ENCODE data around the gene AMDHD2.
"Not testable (repeated sequence)": the region's sequence is repeated elsewhere in the genome, so short reads cannot be mapped to it uniquely, and the experiment has no call there.

DNA sequence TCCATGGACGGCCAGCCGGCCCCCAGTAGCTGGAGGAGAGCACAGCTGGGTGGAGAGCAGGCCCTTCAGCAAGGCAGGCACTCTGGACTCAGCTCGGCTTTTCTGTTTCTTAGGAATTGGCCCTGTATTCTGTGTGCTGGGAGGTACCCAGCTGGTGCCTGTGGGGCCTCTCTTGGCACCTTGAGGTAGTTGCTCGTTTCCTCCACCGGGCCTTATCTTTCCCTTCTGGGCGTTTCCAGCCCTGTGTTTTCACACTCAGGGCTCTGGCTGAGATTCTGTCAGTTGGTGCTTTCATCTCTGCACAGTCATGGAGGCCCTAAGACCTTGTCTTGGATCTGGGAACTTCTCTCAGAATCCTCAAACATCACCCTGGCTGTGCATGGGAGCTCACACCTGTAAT, 47.3 kb downstream of the AMDHD2 start:
- TF ChIP-seq, protein P1, sequence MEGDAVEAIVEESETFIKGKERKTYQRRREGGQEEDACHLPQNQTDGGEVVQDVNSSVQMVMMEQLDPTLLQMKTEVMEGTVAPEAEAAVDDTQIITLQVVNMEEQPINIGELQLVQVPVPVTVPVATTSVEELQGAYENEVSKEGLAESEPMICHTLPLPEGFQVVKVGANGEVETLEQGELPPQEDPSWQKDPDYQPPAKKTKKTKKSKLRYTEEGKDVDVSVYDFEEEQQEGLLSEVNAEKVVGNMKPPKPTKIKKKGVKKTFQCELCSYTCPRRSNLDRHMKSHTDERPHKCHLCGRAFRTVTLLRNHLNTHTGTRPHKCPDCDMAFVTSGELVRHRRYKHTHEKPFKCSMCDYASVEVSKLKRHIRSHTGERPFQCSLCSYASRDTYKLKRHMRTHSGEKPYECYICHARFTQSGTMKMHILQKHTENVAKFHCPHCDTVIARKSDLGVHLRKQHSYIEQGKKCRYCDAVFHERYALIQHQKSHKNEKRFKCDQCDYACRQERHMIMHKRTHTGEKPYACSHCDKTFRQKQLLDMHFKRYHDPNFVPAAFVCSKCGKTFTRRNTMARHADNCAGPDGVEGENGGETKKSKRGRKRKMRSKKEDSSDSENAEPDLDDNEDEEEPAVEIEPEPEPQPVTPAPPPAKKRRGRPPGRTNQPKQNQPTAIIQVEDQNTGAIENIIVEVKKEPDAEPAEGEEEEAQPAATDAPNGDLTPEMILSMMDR (IDR thresholded peaks at IDR 0.05) = not testable (repeated sequence)
- TF ChIP-seq POLR2A (IDR thresholded peaks at IDR 0.05) = not testable (repeated sequence)
